PC-9 (cell line): ENCODE data around the gene PRRC2B.

Experiments
- EZH2 ChIP-seq: fragments of 200-600 bp; sonication (generic); IDR thresholded peaks from 2 replicates; pipeline ENCODE4 v1.8.0; 2017; ENCODE audit warnings: antibody characterized with exemption, low read depth
- TF ChIP-seq, protein P1 (sequence below): fragments of 200-600 bp; sonication (generic); conservative IDR thresholded peaks from 2 replicates; pipeline ENCODE4 v1.6.1; 2017; ENCODE audit warnings: mixed run types, antibody characterized with exemption, mild to moderate bottlenecking, moderate library complexity

DNA sequence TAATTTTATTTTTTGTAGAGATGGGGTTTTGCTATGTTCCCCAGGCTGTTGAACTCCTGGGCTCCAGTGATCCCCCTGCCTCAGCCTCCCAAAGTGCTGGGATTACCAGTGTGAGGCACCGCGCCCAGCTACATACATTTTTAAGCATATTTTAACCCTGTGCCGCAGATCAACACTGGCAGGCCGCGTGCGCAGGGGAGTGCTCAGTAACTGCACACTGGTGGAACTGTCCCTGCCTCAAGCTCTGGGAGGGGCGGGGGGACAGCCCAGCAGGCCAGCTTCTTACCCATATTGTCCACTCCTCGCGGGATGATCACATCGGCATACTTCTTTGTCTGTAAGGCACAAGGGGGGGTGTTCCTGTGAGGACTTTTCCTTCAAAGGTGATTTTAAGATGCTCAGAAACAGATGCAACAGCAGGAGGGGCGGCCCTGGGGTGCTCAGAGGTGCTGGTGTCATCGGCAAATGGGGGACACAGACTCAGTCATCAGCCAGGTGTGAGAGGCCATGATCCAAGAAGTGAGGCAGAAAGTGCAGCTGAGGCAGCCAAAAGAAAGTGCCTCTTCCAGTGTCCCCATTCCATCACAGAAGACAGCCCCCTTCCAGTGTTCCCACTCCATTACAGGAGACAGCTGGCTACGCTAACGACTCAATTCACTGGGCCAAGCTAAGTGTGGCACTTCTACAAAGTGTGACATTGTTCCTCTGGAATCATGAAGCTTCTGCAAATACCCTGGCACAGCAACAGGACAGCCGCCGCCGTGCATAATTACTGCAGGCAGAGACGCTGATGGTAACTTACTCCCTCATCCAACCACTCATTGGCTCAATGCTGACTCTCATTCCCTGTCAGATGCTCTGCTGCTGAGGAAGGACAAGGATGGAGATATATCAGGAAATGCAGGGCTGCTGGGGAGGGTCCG, 132.0 kb downstream of the PRRC2B start:
- TF ChIP-seq, protein P1, sequence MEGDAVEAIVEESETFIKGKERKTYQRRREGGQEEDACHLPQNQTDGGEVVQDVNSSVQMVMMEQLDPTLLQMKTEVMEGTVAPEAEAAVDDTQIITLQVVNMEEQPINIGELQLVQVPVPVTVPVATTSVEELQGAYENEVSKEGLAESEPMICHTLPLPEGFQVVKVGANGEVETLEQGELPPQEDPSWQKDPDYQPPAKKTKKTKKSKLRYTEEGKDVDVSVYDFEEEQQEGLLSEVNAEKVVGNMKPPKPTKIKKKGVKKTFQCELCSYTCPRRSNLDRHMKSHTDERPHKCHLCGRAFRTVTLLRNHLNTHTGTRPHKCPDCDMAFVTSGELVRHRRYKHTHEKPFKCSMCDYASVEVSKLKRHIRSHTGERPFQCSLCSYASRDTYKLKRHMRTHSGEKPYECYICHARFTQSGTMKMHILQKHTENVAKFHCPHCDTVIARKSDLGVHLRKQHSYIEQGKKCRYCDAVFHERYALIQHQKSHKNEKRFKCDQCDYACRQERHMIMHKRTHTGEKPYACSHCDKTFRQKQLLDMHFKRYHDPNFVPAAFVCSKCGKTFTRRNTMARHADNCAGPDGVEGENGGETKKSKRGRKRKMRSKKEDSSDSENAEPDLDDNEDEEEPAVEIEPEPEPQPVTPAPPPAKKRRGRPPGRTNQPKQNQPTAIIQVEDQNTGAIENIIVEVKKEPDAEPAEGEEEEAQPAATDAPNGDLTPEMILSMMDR = no peak
- no peak for TF ChIP-seq EZH2
